OCI-LY3 (cell line): ENCODE data around the gene NR1H3.

Experiments
- H2AFZ ChIP-seq: fragments of 200-600, 300-600 bp; shearing (Covaris generic); 2 replicates; pipeline ENCODE4 v1.6.0; 2014; ENCODE audit warnings: antibody characterized with exemption, low read depth, low read length
- H3K27ac ChIP-seq: fragments of 200-600, 300-600 bp; sonication (generic); 2 replicates; pipeline ENCODE4 v1.5.1; 2014; ENCODE audit warnings: mild to moderate bottlenecking, low read length, moderate library complexity, mixed read lengths
- H3K27me3 ChIP-seq: fragments of 200-600, 300-600 bp; sonication (generic); 2 replicates; pipeline ENCODE4 v1.6.1; 2014; ENCODE audit warnings: low read depth, low read length, mixed read lengths
- H3K36me3 ChIP-seq: fragments of 200-600, 300-600 bp; sonication (generic); replicated peaks from 2 replicates; pipeline ENCODE3; 2014; ENCODE audit warnings: low read depth, low read length, mixed read lengths
- H3K4me1 ChIP-seq: fragments of 300-600, 200-600 bp; sonication (generic); 2 replicates; pipeline ENCODE4 v1.6.1; 2014; ENCODE audit warnings: low read length, mixed read lengths
- H3K4me2 ChIP-seq: fragments of 200-600, 300-600 bp; sonication (generic); 2 replicates; pipeline ENCODE4 v1.6.1; 2014; ENCODE audit warnings: low read length, mixed read lengths
- H3K4me3 ChIP-seq: fragments of 300-600, 200-600 bp; sonication (generic); 2 replicates; pipeline ENCODE4 v1.5.1; 2014; ENCODE audit warnings: antibody characterized with exemption, mild to moderate bottlenecking, low read length, moderate library complexity
- H3K79me2 ChIP-seq: fragments of 300-600, 200-600 bp; shearing (Covaris generic); 2 replicates; pipeline ENCODE4 v1.6.1; 2014; ENCODE audit warnings: mild to moderate bottlenecking, low read length, mixed read lengths
- H3K9ac ChIP-seq: fragments of 300-600, 200-600 bp; shearing (Covaris generic); 2 replicates; pipeline ENCODE4 v1.6.0; 2014; ENCODE audit warnings: mild to moderate bottlenecking, low read length, moderate library complexity
- H3K9me3 ChIP-seq: fragments of 200-600, 300-600 bp; shearing (Covaris generic); 2 replicates; pipeline ENCODE4 v1.6.1; 2014; ENCODE audit warnings: low read length, mixed read lengths; ENCODE audit not compliant: insufficient read depth
- H4K20me1 ChIP-seq: fragments of 200-600, 300-600 bp; sonication (generic); 2 replicates; pipeline ENCODE4 v1.6.1; 2016; ENCODE audit warnings: low read length, mixed read lengths; ENCODE audit not compliant: insufficient read depth
- CTCF ChIP-seq: fragments of 200-600, 300-600 bp; sonication (generic); IDR thresholded peaks from 2 replicates; pipeline ENCODE4 v1.5.1; 2014; ENCODE audit warnings: antibody characterized with exemption, low read length, low read depth
- EZH2phosphoT487 ChIP-seq: fragments of 200-600 bp; shearing (Covaris generic); IDR thresholded peaks from 2 replicates; pipeline ENCODE4 v1.6.1; 2018; ENCODE audit warnings: antibody characterized with exemption, mixed run types, low read depth

NR1H3 gene

GRCh38 chr11:47295385-47295784 is 37.6 kb downstream of the NR1H3 start:
- H2AFZ ChIP-seq = no peak overlapping the region
- H3K27ac ChIP-seq = no peak overlapping the region
- H4K20me1 ChIP-seq = no peaks in the 10 kb centered on the region
- no peak overlapping the region for H3K4me2 ChIP-seq
- no peaks in the 10 kb centered on the region for H3K27me3 ChIP-seq
- H3K9me3 ChIP-seq = no peaks in the 10 kb centered on the region
- H3K9ac ChIP-seq = no peak overlapping the region
- TF ChIP-seq EZH2phosphoT487 (no peak), CTCF (no peak)
- H3K4me1 ChIP-seq = no peaks in the 10 kb centered on the region
- H3K79me2 ChIP-seq = no peaks in the 10 kb centered on the region
- H3K4me3 ChIP-seq = no peak overlapping the region
- peaks cover 60% of the 10 kb centered on the region for H3K36me3 ChIP-seq

- Histone ChIP-seq H3K4me3 (no peak overlapping the region), H3K79me2 (no peaks in the 10 kb centered on the region), H4K20me1 (no peaks in the 10 kb centered on the region), H3K27ac (no peak overlapping the region), H3K9ac (no peak overlapping the region), H3K4me1 (no peaks in the 10 kb centered on the region), H3K36me3 (peaks cover 57% of the 10 kb centered on the region), H3K4me2 (no peak overlapping the region), H3K27me3 (no peaks in the 10 kb centered on the region), H2AFZ (no peak overlapping the region), H3K9me3 (no peaks in the 10 kb centered on the region)
- no peak for TF ChIP-seq EZH2phosphoT487
- no peak for TF ChIP-seq CTCF
Measured at GRCh38 chr11:47296045-47296444, 38.2 kb downstream of the NR1H3 start.

- Histone ChIP-seq H4K20me1 (no peaks in the 10 kb centered on the region), H3K4me1 (no peaks in the 10 kb centered on the region), H3K4me2 (no peak overlapping the region), H3K27ac (no peak overlapping the region), H2AFZ (no peak overlapping the region), H3K27me3 (no peaks in the 10 kb centered on the region), H3K9me3 (0 out of 2 replicates have a peak, but pooled peaks cover 4% of the 10 kb centered on the region), H3K4me3 (no peak overlapping the region), H3K36me3 (peaks cover 58% of the 10 kb centered on the region), H3K79me2 (no peaks in the 10 kb centered on the region), H3K9ac (no peak overlapping the region)
- TF ChIP-seq CTCF (no peak), EZH2phosphoT487 (no peak)
Measured at GRCh38 chr11:47299078-47299477, 41.3 kb downstream of the NR1H3 start.

GRCh38 chr11:47302853-47303252 is 45.1 kb downstream of the NR1H3 start:
- no peak overlapping the region for H3K4me2 ChIP-seq
- H3K9ac ChIP-seq = no peak overlapping the region
- no peak overlapping the region for H3K4me3 ChIP-seq
- peaks cover 67% of the 10 kb centered on the region for H3K36me3 ChIP-seq
- no peak overlapping the region for H3K27ac ChIP-seq
- H3K4me1 ChIP-seq = no peaks in the 10 kb centered on the region
- H3K79me2 ChIP-seq = no peaks in the 10 kb centered on the region
- H4K20me1 ChIP-seq = no peaks in the 10 kb centered on the region
- TF ChIP-seq EZH2phosphoT487 = no peak
- no peak for TF ChIP-seq CTCF
- 0 out of 2 replicates have a peak, but pooled peaks cover 4% of the 10 kb centered on the region for H3K9me3 ChIP-seq
- no peak overlapping the region for H2AFZ ChIP-seq
- H3K27me3 ChIP-seq = no peaks in the 10 kb centered on the region
